Panc1 (cell line): ENCODE data around the gene ZMYM3. TPM values are rescaled to one million over a fixed set of nuclear protein-coding genes. Genes with fewer than 3 reads are reported as not detected.

Experiments used
- ATAC-seq: fragments of 200-7000 bp; cut with Tn5 transposase; 2 replicates; pipeline ENCODE4 v1.9.1; 2020; ENCODE audit warnings: mild to moderate bottlenecking, moderate library complexity
- BruUV-seq: library from RNA; stranded (reverse); fragments of 400-500 nt; replicated peaks from 2 replicates; lab custom pipeline; 2021; lab: Mats Ljungman, UMichigan
- CTCF ChIA-PET: fragments of 300-600 bp; sonication (Branson Sonifier 250); formaldehyde crosslinking; loops from one replicate; lab custom pipeline; 2022; ENCODE audit warnings: antibody characterized with exemption; lab: Charles Lee
- POLR2A ChIA-PET: fragments of 300-600 bp; sonication (Branson Sonifier 250); formaldehyde crosslinking; loops from one replicate; lab custom pipeline; 2022; ENCODE audit warnings: antibody characterized with exemption; lab: Charles Lee
- DNase-seq: peaks from one replicate; pipeline ENCODE4 v3.0.0-alpha.2; 2010; ENCODE audit warnings: low read depth, low spot score
- H3K27ac ChIP-seq: 2 replicates; pipeline ENCODE4 v1.5.1; 2011; ENCODE audit warnings: mild to moderate bottlenecking, low read length, inconsistent platforms
- H3K27me3 ChIP-seq: fragments of 200-500 bp; sonication (Bioruptor generic); 2 replicates; pipeline ENCODE4 v1.6.0; 2014; ENCODE audit warnings: low read length, inconsistent platforms; ENCODE audit not compliant: control insufficient read depth, insufficient read depth
- H3K36me3 ChIP-seq: fragments of 200-500 bp; sonication (Bioruptor generic); 2 replicates; pipeline ENCODE4 v1.5.1; 2014; ENCODE audit warnings: inconsistent platforms, mild to moderate bottlenecking, low read length, moderate library complexity; ENCODE audit not compliant: control insufficient read depth, insufficient read depth
- H3K4me1 ChIP-seq: 2 replicates; pipeline ENCODE4 v1.5.1; 2011; ENCODE audit warnings: inconsistent platforms, mild to moderate bottlenecking, low read length, moderate library complexity; ENCODE audit not compliant: control insufficient read depth, insufficient read depth
- H3K4me3 ChIP-seq, 2 experiments: 2 replicates each; pipeline ENCODE4 v1.5.1; 2011 to 2012; ENCODE audit warnings: low read depth in 2 of 2, low read length in 2 of 2, mild to moderate bottlenecking in 2 of 2, inconsistent platforms in 1 of 2, moderate library complexity in 1 of 2
- H3K9me3 ChIP-seq: fragments of 200-500 bp; sonication (Bioruptor generic); 2 replicates; pipeline ENCODE4 v1.5.1; 2014; ENCODE audit warnings: low read depth, mild to moderate bottlenecking, inconsistent platforms, low read length, moderate library complexity; ENCODE audit not compliant: control insufficient read depth, insufficient read depth
- CTCF ChIP-seq: fragments of 450-650 bp; IDR thresholded peaks from 2 replicates; pipeline ENCODE4 v1.5.1; 2017; ENCODE audit warnings: mild to moderate bottlenecking
- POLR2AphosphoS5 ChIP-seq: IDR thresholded peaks from 2 replicates; pipeline ENCODE4 v1.6.1; 2012; ENCODE audit warnings: mild to moderate bottlenecking, low read depth, low read length, moderate library complexity
- REST ChIP-seq, 2 experiments: IDR thresholded peaks; 2 replicates each; pipeline ENCODE4 v1.6.1; 2011 to 2012; ENCODE audit warnings: low read depth in 2 of 2, control low read depth in 1 of 2, low read length in 1 of 2, mild to moderate bottlenecking in 1 of 2, moderate library complexity in 1 of 2; ENCODE audit not compliant: insufficient read depth in 1 of 2
- SIN3A ChIP-seq: IDR thresholded peaks from 2 replicates; pipeline ENCODE4 v1.6.1; 2012; ENCODE audit warnings: low read depth, mild to moderate bottlenecking, low read length, moderate library complexity, borderline replicate concordance; ENCODE audit not compliant: insufficient read depth
- TCF7L2 ChIP-seq: IDR thresholded peaks from 2 replicates; pipeline ENCODE4 v1.6.1; 2011; ENCODE audit warnings: mild to moderate bottlenecking, low read depth, low read length, inconsistent platforms
- in situ Hi-C: cut with HindIII; loops from 2 replicates; pipeline ENCODE4 v1.10.0; 2016; ENCODE audit warnings: low sequenced_read_pairs, low pct_unique_long_range_greater_than_20kb
- intact Hi-C: fragments of 100-400 bp; cut with micrococcal nuclease; formaldehyde crosslinking; loops from one replicate; pipeline ENCODE4 v1.10.0; 2022; ENCODE audit not compliant: unreplicated experiment
- total RNA-seq: library from RNA; stranded (reverse); gene quantifications from one replicate; pipeline ENCODE4 v1.2.1, GENCODE V29; 2021; ENCODE audit not compliant: unreplicated experiment

Gene ZMYM3
- total RNA-seq, 1 experiment from 2014 or later, result 40.2 TPM

GRCh38 chrX:71195964-71196649 lies 57.8 kb downstream of the ZMYM3 start:
- TF ChIP-seq SIN3A (no peak), POLR2AphosphoS5 (no peak), REST (IDR thresholded peaks at IDR 0.05; ENCODE audit: insufficient read depth in 1 of 2, low read depth in 2 of 2, low read length in 1 of 2) (no peak), TCF7L2 (no peak), CTCF (no peak)
- ChIA-PET CTCF (no interaction called here), POLR2A (interaction anchor here (0.6 kb wide), 1 partner anchor 82 kb away, joined by 5 read pairs; no protein-coding TSS in a partner anchor)
- H3K4me1 ChIP-seq, result no peaks in the 10 kb centered on the region
- no peak overlapping the region for H3K4me3 ChIP-seq
- no TSS peak for BruUV-seq
- H3K27me3 ChIP-seq, result no peaks in the 10 kb centered on the region
- in situ Hi-C loops (no loop called here), intact Hi-C loops (no loop called here)
- no peak for ATAC-seq
- no peak for DNase-seq
- H3K36me3 ChIP-seq, result no peaks in the 10 kb centered on the region
- H3K9me3 ChIP-seq, result no peaks in the 10 kb centered on the region
- no peak overlapping the region for H3K27ac ChIP-seq

- in situ Hi-C loops (no loop called here), intact Hi-C loops (no loop called here)
- no peak overlapping the region for H3K27ac ChIP-seq
- ATAC-seq (no peak), DNase-seq (no peak)
- no peaks in the 10 kb centered on the region for H3K4me1 ChIP-seq
- ChIA-PET CTCF (no interaction called here), POLR2A (interaction anchor here (0.7 kb wide), 1 partner anchor 28 kb away, joined by 4 read pairs; no protein-coding TSS in a partner anchor)
- no peak for TF ChIP-seq CTCF
- TF ChIP-seq SIN3A, result no peak
- no peak for TF ChIP-seq TCF7L2
- TF ChIP-seq POLR2AphosphoS5, result no peak
- TF ChIP-seq REST (IDR thresholded peaks at IDR 0.05; ENCODE audit: insufficient read depth in 1 of 2, low read depth in 2 of 2, low read length in 1 of 2), result no peak
- no peaks in the 10 kb centered on the region for H3K27me3 ChIP-seq
- no peaks in the 10 kb centered on the region for H3K9me3 ChIP-seq
- no peaks in the 10 kb centered on the region for H3K36me3 ChIP-seq
- H3K4me3 ChIP-seq, result no peak overlapping the region
- no TSS peak for BruUV-seq
Observed at GRCh38 chrX:71191248-71191647, 62.7 kb downstream of the ZMYM3 start.
